ENCODE results near the gene NT5DC1.

Gene NT5DC1

GRCh38 chr6:116239256-116239655 lies 138.6 kb downstream of the NT5DC1 start:
- H3K4me2 ChIP-seq (ENCODE audit: low read length), result no peak overlapping the region

GRCh38 chr6:116239856-116240255 lies 139.2 kb downstream of the NT5DC1 start:
- TF ChIP-seq CTCF (IDR thresholded peaks at IDR 0.05), result no peak
- Histone ChIP-seq H3K36me3 (ENCODE audit: control insufficient read depth, insufficient read depth, low read length) (no peaks in the 10 kb centered on the region), H3K27ac (no peak overlapping the region), H3K9me3 (ENCODE audit: control insufficient read depth, low read length) (no peaks in the 10 kb centered on the region), H3K27me3 (ENCODE audit: control insufficient read depth, insufficient read depth, low read length) (no peaks in the 10 kb centered on the region), H2AFZ (no peak overlapping the region), H3K9ac (no peak overlapping the region), H3K4me3 (ENCODE audit: low read depth, low read length) (no peak overlapping the region), H3K79me2 (no peaks in the 10 kb centered on the region), H3K4me1 (no peaks in the 10 kb centered on the region), H3K4me2 (ENCODE audit: low read length) (no peak overlapping the region)

More at GRCh38 chr6:116239256-116239655, 138.6 kb downstream of the NT5DC1 start:
- TF ChIP-seq CTCF (IDR thresholded peaks at IDR 0.05), result no peak
- Histone ChIP-seq H3K27me3 (ENCODE audit: control insufficient read depth, insufficient read depth, low read length) (no peaks in the 10 kb centered on the region), H3K36me3 (ENCODE audit: control insufficient read depth, insufficient read depth, low read length) (no peaks in the 10 kb centered on the region), H3K9ac (no peak overlapping the region), H2AFZ (no peak overlapping the region), H3K9me3 (ENCODE audit: control insufficient read depth, low read length) (no peaks in the 10 kb centered on the region), H3K27ac (no peak overlapping the region), H3K79me2 (no peaks in the 10 kb centered on the region), H3K4me1 (no peaks in the 10 kb centered on the region), H3K4me3 (ENCODE audit: low read depth, low read length) (no peak overlapping the region)

- Histone ChIP-seq H3K9me3 (ENCODE audit: control insufficient read depth, low read length) (no peaks in the 10 kb centered on the region), H3K27ac (no peak overlapping the region), H3K36me3 (ENCODE audit: control insufficient read depth, insufficient read depth, low read length) (no peaks in the 10 kb centered on the region), H3K4me3 (ENCODE audit: low read depth, low read length) (no peak overlapping the region), H3K9ac (no peak overlapping the region), H3K4me1 (peaks cover 9% of the 10 kb centered on the region), H2AFZ (no peak overlapping the region), H3K79me2 (no peaks in the 10 kb centered on the region), H3K27me3 (ENCODE audit: control insufficient read depth, insufficient read depth, low read length) (no peaks in the 10 kb centered on the region), H3K4me2 (ENCODE audit: low read length) (no peak overlapping the region)
- no peak for TF ChIP-seq CTCF (IDR thresholded peaks at IDR 0.05)
Observed at GRCh38 chr6:116244284-116244683, 143.6 kb downstream of the NT5DC1 start.

GRCh38 chr6:116246089-116246488 lies 145.4 kb downstream of the NT5DC1 start:
- H3K79me2 ChIP-seq, result no peaks in the 10 kb centered on the region
- no peak overlapping the region for H2AFZ ChIP-seq
- H3K9me3 ChIP-seq (ENCODE audit: control insufficient read depth, low read length), result no peaks in the 10 kb centered on the region
- H3K4me2 ChIP-seq (ENCODE audit: low read length), result no peak overlapping the region
- H3K9ac ChIP-seq, result no peak overlapping the region
- no peak overlapping the region for H3K4me3 ChIP-seq (ENCODE audit: low read depth, low read length)
- H3K27ac ChIP-seq, result no peak overlapping the region
- no peaks in the 10 kb centered on the region for H3K27me3 ChIP-seq (ENCODE audit: control insufficient read depth, insufficient read depth, low read length)
- H3K36me3 ChIP-seq (ENCODE audit: control insufficient read depth, insufficient read depth, low read length), result no peaks in the 10 kb centered on the region
- peaks cover 18% of the 10 kb centered on the region for H3K4me1 ChIP-seq
- no peak for TF ChIP-seq CTCF (IDR thresholded peaks at IDR 0.05)

GRCh38 chr6:116247285-116247684 lies 146.6 kb downstream of the NT5DC1 start:
- Histone ChIP-seq H3K27ac (no peak overlapping the region), H3K79me2 (peaks cover 5% of the 10 kb centered on the region), H3K36me3 (ENCODE audit: control insufficient read depth, insufficient read depth, low read length) (no peaks in the 10 kb centered on the region), H3K4me1 (peaks cover 26% of the 10 kb centered on the region), H2AFZ (no peak overlapping the region), H3K27me3 (ENCODE audit: control insufficient read depth, insufficient read depth, low read length) (no peaks in the 10 kb centered on the region), H3K4me3 (ENCODE audit: low read depth, low read length) (no peak overlapping the region), H3K4me2 (ENCODE audit: low read length) (no peak overlapping the region), H3K9ac (no peak overlapping the region), H3K9me3 (ENCODE audit: control insufficient read depth, low read length) (no peaks in the 10 kb centered on the region)
- no peak for TF ChIP-seq CTCF (IDR thresholded peaks at IDR 0.05)

All from parathyroid adenoma (tissue), 2 donors.